ENCODE data around the gene LARP7. TPM values are rescaled to one million over a fixed set of nuclear protein-coding genes. Genes with fewer than 3 reads are reported as not detected.

LARP7 gene
- total RNA-seq, 3 donors from 2014 or later = 37.7 to 46.5 (median 38.5) TPM

DNA sequence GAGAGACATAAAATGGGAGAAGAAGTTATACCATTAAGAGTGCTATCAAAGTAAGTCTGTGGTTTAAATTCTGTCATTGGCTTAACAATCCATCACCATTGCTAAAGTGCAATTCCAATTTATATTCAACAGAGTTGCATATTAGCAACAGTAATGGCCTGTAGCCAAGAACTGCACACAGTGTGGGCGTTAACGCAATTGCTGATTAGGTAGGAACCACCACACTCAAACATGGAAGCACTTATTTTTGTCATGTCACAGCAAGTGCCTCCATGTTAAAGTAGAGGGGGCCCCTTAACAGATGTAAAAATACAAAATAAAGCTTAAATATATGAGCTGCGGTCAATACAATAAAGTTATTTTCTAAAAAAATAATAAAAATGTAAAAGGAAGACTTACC is 10.8 kb downstream of the LARP7 start:
- intact Hi-C loops (cut with DNase I, micrococcal nuclease) = no loop called here
- Histone ChIP-seq H3K4me1 (ENCODE audit: low read depth) (no peaks in the 10 kb centered on the region), H3K36me3 (ENCODE audit: low read depth) (peaks cover 14% of the 10 kb centered on the region), H3K9me3 (no peaks in the 10 kb centered on the region), H3K4me3 (no peak overlapping the region)
- TF ChIP-seq CTCF (IDR thresholded peaks at IDR 0.05) = no peak
- no peak for ATAC-seq
- DNase-seq = no peak

GRCh38 chr4:112648263-112649054 is 11.5 kb downstream of the LARP7 start:
- Histone ChIP-seq H3K4me1 (ENCODE audit: low read depth) (no peaks in the 10 kb centered on the region), H3K4me3 (no peak overlapping the region), H3K9me3 (no peaks in the 10 kb centered on the region), H3K36me3 (ENCODE audit: low read depth) (peaks cover 14% of the 10 kb centered on the region)
- no peak for DNase-seq
- intact Hi-C loops (cut with DNase I, micrococcal nuclease) = no loop called here
- TF ChIP-seq CTCF (IDR thresholded peaks at IDR 0.05) = no peak
- ATAC-seq = no peak

- no peak for TF ChIP-seq CTCF (IDR thresholded peaks at IDR 0.05)
- ATAC-seq = no peak
- intact Hi-C loops (cut with DNase I, micrococcal nuclease) = no loop called here
- H3K4me3 ChIP-seq = no peak overlapping the region
- H3K36me3 ChIP-seq (ENCODE audit: low read depth) = peaks cover 14% of the 10 kb centered on the region
- no peaks in the 10 kb centered on the region for H3K4me1 ChIP-seq (ENCODE audit: low read depth)
- no peak for DNase-seq
- H3K9me3 ChIP-seq = no peaks in the 10 kb centered on the region
Observed at GRCh38 chr4:112649055-112649408, 12.1 kb downstream of the LARP7 start.

- no peak for DNase-seq
- intact Hi-C loops (cut with DNase I, micrococcal nuclease) = no loop called here
Observed at GRCh38 chr4:112650332-112650731, 13.4 kb downstream of the LARP7 start.

DNA sequence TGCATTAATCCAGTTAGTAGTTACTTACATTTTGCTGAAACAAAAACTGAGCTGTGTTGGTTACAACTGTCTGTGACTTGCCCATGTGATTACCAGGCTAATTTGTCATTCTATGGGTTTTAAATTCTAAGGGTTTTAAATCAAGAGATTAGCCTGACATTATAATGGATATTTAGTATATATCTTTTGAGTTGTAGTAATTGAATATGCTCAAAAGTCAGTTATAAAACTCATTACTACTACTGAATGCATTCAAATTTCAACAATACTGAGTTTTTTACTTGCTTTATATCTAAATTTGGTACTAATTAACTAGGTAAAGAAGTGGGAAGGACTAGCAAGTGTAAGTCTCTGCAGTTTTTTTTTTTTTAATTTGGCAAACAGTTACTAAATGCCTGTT is 14.7 kb downstream of the LARP7 start:
- intact Hi-C loops (cut with DNase I, micrococcal nuclease) = no loop called here

More at GRCh38 chr4:112650332-112650731, 13.4 kb downstream of the LARP7 start:
- no peak for ATAC-seq
- Histone ChIP-seq H3K4me3 (no peak overlapping the region), H3K4me1 (ENCODE audit: low read depth) (no peaks in the 10 kb centered on the region), H3K36me3 (ENCODE audit: low read depth) (peaks cover 14% of the 10 kb centered on the region), H3K9me3 (no peaks in the 10 kb centered on the region)
- TF ChIP-seq CTCF (IDR thresholded peaks at IDR 0.05) = no peak

More for the DNA sequence above, 14.7 kb downstream of the LARP7 start:
- Histone ChIP-seq H3K4me1 (ENCODE audit: low read depth) (no peaks in the 10 kb centered on the region), H3K4me3 (no peak overlapping the region), H3K9me3 (no peaks in the 10 kb centered on the region), H3K36me3 (ENCODE audit: low read depth) (peaks cover 14% of the 10 kb centered on the region)
- no peak for TF ChIP-seq CTCF (IDR thresholded peaks at IDR 0.05)
- no peak for ATAC-seq
- no peak for DNase-seq
